ENCODE data around the gene PPARD.
A peak's percentile ranks its signal among the peaks of the same experiment; 100 is the strongest.

Gene PPARD

GRCh38 chr6:35354361-35355135 is 12.2 kb downstream of the PPARD start:
- no peak for DNase-seq (ENCODE audit: low read depth)

DNA sequence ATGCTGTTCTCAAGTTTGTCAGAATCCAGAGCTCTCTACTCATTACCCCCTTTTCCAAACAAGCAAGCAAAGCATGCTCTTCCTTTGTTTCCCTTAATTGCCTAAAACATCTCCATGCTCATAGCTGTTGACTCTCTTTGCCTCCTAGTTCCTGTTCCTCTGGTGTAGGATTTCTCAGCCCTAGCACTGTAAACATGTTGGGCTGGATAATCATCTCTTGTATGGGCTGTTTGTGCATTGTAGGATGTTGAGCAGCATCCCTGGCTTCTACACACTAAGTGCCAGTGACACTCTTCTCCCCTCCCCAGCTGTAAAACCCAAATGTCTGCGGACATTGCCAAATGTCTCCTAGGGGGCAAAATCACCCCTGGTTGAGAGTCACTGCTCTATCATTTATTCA is 14.0 kb downstream of the PPARD start:
- no peak for DNase-seq (ENCODE audit: low read depth)

DNA sequence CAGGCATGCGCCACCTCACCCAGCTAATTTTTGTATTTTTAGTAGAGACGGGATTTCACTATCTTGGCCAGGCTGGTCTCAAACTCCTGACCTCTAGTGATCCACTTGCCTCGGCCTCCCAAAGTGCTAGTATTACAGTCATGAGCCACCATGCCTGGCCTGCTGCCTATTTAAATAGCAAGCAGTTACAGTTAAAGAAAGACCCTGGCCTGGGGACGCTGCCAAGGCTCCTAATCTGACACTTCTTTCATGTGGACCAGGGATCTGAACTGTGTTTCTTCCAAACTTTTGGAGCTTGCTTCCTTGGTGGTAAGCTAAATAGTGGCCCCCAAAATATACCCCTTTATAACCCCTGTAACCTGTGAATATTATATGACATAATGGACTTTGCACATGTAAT is 15.3 kb downstream of the PPARD start:
- no peak for DNase-seq (ENCODE audit: low read depth)

DNA sequence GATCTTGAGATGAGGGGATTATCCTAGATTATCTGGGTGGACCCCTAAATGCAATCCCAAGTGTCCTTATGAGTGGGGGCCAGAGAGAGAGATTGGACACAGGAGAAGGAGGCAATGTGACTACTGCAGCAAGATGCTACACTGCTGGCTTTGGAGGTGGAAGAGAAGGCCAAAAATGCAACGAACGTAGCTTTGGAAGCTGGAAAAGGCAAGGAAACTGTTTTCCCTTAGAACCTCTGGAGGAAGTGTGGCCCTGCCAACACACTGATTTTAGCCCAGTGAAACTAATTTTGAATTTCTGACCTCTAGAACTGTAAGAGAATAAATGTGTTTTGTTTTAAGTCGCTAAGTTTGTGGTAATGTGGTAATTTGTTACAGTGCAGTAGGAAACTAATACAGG is 15.7 kb downstream of the PPARD start:
- no peak for DNase-seq (ENCODE audit: low read depth)

DNA sequence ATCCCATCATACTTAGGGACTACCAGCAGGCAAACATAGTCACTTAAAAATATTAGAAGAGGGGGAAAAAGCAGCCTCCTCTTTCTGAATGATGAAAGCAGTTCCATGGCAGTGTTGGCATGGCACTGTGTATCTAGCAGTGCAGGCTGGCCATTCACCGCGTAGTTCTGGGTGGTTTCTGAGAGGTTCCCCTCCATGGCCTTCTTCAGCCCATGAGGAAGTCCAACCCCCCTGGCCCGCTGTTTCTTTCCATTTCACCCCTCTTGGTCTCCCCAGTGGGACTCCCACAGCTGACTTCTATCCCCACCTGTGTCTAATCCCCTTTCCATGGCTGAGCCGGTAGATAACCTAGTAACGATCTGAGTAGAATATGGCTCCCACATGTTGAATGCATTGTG is 17.0 kb downstream of the PPARD start:
- DNase-seq (ENCODE audit: low read depth): no peak

GRCh38 chr6:35359744-35360348 is 17.5 kb downstream of the PPARD start:
- DNase-seq (ENCODE audit: low read depth): no peak

- DNase-seq (ENCODE audit: low read depth): no peak
Observed at GRCh38 chr6:35360349-35361138, 18.2 kb downstream of the PPARD start.

DNA sequence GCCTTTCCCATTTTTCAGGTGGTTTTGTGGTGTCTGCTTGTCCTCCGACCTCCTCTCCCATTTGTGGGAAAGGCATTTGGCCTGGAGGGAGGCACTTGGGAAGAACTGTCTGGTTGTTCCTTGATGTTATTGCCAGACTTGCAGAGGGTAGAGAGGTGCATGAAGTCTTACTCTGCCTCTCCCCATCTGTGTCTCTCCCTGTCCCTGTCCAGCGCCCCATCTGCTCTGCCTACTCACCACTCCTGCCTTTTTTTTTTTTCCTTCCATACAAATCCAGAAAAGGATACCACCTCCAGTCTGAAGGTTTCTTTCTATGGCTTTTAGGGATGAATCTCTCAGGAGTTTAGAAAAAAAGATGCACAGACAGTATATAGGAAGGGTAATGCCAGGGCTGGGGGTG is 19.8 kb downstream of the PPARD start:
- DNase-seq (ENCODE audit: low read depth): no peak

DNA sequence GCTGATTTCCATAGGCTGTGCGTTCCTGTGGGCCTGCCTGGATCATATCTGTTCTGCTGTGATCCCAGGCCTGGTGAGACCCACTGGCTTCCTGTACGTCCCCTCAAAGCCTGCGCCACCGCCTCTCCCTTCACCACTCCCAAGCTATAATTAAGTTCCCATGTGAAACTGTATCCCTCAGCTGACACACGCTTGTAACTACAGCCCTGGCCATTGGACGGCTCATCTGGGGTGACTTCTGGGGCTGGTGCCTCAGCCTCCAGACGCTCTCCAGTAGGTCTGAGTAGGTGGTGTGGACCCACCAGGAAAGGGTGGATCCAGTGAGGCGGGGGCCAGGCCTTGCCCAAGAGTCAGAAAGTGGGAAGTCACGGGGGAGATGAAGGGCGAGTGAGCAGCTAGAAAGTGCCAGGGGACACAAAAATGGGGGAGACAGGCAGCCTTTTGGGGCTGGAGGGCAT is 21.0 kb downstream of the PPARD start:
- DNase-seq (ENCODE audit: low read depth): no peak

DNA sequence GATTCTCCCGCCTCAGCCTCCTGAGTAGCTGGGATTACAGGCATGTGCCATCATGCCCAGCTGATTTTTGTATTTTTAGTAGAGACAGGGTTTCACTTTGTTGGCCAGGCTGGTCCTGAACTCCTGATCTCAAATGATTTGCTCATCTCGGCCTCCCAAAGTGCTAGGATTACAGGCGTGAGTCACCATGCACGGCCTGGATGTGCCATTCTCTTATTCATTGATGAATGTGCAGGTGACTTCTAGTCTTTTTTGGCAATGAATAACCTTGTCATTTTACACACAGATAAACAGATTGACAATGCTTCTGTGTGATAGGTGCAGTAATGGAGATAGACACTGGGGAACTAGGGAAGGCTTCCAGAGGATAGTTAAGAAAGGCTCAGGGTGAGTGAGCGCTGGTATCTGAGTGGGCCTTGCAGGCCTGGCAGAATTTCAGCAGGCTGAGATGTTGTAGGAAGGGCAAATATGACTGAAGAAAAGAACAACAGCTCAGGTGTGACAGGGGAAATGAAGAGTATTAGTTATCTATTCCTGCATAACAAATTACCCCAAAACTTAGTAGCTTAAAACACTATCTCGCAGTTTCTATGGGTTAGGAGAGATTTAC is 23.3 kb downstream of the PPARD start:
- DNase-seq (ENCODE audit: low read depth): no peak

DNA sequence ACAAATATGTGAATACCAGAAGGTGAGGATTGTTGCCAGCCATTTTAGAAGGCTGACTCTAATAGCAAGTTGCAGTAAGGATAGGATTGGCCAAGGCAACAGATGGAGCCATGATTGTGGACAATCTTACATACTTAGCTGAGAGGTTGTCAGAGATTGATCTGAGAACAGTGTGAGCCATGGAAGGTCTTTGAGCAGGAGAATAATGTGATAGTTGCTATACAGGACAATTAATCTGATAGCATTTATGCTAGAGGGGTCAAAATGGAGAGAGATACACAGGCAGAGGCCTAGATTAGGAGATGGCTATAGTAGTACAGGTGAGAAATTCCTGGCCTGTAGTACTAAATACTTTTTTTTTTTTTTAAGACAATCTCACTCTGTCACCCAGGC is 23.8 kb downstream of the PPARD start:
- DNase-seq (ENCODE audit: low read depth): no peak

DNA sequence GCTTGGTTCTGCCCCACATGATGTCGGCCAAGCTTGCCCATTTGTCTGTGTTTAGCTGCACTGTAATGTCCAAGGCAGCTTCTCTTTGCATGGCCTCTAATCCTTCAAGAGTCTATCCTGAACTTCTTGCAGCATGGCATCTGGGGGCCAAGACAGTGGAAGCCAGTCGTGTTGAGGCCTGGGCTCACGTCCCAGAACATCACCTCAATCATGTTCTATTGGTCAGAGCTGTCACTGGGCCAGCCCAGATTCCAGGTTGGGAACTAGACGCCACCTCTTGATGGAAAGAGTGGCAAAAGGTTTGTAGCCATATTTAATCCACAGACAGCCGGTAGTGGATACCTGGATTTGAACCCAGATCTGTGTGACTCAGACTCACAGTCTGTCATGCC is 25.3 kb downstream of the PPARD start:
- no peak for DNase-seq (ENCODE audit: low read depth)

GRCh38 chr6:35368038-35368887 is 25.9 kb downstream of the PPARD start:
- DNase-seq (ENCODE audit: low read depth): peak; percentile 65

DNA sequence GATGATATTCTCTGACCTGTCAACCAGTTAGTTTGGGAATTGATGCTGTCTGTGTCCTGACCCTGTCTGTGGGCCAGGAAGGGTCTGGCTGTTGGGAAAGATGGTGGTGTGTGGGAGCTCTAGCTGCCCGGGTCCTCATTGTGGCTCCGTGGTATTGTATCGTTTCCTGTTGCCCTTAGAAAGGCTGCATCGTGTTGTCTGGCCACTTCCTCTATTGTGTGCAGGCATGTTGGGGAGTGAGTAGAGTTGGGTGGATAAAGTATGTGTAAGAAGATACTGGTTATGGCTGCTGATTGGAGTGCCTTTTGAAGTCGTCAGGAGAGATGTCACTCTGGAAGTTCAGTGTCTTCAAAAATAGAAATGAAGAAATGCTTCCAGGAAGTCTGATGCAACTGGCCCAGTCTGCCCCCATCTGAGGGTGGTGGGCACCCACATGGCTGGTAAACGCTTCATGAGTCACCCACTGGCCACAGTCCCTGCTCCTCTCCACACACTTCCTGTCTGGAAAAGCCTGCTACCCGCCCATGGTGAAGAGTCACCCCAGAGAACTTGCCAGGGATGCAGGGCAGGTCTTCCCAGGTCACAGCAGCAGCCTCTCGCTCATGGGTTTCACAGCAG is 27.9 kb downstream of the PPARD start:
- DNase-seq (ENCODE audit: low read depth): peak; percentile 97

- no peak for DNase-seq (ENCODE audit: low read depth)
Observed at GRCh38 chr6:35370785-35371493, 28.6 kb downstream of the PPARD start.

DNA sequence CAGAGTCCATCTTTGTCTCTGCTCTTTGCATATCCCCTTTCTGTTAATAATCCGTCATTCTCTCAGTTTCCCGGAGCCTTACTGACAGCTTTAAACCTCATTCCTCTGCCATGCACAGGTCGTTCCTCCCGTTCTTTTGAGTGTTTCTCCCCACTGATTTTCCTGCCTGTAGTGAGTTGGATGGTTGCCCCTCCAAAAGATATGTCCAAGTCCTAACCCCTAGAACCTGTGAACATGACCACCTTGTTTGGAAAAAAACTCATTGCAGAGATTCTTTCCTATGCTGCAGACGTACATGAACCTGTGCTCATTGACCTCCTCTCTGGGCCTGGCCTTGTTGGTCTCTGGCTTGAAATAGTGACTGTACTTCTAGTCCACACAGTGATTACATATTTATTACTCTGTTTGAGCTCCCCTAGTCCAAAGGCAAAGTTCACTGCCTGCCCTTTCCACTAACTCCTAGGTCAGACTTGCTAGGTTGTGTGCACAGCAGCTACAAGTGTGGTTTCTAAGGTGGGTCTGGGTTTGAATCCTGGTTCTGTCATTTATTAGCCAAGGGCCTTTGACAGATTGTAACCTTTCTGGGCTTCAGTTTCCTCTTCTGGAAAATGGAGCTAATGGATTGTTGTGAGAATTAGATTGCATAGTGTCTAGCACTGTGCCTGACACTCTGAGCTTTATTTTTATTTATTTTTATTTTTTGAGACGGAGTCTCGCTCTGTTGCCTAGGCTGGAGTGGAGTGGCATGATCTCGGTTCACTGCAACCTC is 29.3 kb downstream of the PPARD start:
- DNase-seq (ENCODE audit: low read depth): no peak

DNA sequence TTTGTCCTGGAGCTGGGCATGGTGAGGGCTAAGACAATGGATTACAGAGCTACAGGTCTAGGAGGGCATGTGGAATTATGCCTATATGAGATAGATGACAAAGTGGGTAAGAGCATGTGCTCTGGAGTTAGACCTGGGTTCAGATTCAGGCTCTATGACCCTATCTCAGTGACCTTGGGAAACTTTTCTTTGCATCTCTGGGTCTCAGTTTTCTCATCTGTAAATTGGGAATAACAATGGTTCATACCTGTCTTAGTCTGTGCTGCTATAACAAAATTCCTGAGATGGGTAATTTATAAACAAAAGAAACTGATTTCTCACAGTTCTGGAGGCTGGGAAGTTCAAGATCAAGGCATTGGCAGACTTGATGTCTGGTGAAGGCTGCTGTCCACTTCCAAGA is 30.3 kb downstream of the PPARD start:
- no peak for DNase-seq (ENCODE audit: low read depth)

DNA sequence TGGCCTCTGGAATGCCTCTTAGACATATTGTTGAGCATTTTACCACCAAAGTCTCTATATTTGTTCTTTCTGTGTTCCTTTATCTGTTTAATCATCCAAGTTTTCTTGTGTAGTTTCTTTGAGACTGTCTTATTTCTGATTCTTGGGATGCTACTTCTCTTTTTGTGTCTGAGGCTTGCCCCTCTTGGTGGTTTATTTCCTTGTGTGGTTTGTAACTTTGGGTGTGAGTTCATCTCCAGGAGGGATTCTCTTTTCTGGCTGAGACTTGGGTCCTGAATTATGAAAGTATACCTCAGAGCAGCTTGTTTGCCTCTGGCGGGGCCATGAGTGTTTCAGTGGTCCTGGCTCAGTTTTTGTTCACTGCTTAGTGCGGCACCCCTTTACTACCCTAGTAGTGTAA is 33.9 kb downstream of the PPARD start:
- DNase-seq (ENCODE audit: low read depth): no peak

DNA sequence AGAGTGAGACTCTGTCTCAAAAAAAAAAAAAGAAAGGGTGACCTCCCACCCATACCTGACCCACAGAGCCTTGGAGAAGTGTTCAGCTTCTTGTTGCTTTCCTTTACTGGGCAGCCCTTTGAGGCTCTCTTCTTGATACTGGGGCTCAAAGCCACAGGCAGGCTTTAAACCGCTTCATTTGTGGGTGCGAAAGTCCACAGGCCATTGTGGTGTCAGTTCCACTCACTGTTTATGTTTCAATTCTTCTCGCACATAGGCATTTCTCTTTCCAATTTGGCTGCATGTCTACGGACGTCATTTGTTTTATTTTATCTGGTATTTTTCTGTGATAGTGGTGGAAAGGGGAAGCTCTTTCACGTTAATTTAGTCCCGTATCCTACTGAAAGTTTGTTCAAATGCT is 34.6 kb downstream of the PPARD start:
- no peak for DNase-seq (ENCODE audit: low read depth)

DNA sequence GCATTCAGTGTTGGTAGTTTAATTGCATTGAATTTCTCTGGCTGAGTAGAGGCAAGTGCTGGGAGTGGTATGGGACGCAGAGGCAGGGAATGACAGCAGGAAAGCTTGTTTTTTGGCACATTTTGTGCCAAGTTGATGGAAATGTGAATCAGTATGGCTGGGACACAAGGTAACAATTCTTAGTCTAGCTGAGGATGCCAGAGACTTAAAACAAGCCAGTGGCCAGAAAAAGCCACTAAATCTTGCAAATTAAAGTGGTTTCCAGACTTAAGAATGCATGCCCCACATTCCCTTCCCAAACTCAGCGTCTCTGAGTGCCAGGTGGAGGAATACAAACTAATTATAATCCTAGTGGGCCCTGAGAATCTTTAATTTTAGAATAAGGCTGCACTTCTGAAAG is 35.9 kb downstream of the PPARD start:
- DNase-seq (ENCODE audit: low read depth): no peak
